Measurements from ENCODE around the gene PRUNE2.
"Not testable (repeated sequence)": the region's sequence is repeated elsewhere in the genome, so short reads cannot be mapped to it uniquely, and the experiment has no call there.

GRCh38 chr9:76665966-76666365, 239.9 kb downstream of the PRUNE2 start:
- TF ChIP-seq SUZ12 (IDR thresholded peaks at IDR 0.05); SP1 (IDR thresholded peaks at IDR 0.05); LEF1 (IDR thresholded peaks at IDR 0.05; ENCODE audit: borderline replicate concordance); L3MBTL2 (conservative IDR thresholded peaks at IDR 0.05); FOXK2 (IDR thresholded peaks at IDR 0.05); FOXM1 (IDR thresholded peaks at IDR 0.05; ENCODE audit: borderline replicate concordance); TARDBP (IDR thresholded peaks at IDR 0.05); HDGF (IDR thresholded peaks at IDR 0.05; ENCODE audit: borderline replicate concordance); BHLHE40 (IDR thresholded peaks at IDR 0.05; ENCODE audit: borderline replicate concordance): not testable (repeated sequence)

Measured in HEK293T (cell line).